ENCODE results near the gene HEXB. TPM values are rescaled to one million over a fixed set of nuclear protein-coding genes. Genes with fewer than 3 reads are reported as not detected.

HEXB gene
- total and polyA plus RNA-seq, 2 of the 13 experiments (the other 11 are each of a cell fraction or from before 2014, with no cell fraction given) = 100 to 104 TPM

DNA sequence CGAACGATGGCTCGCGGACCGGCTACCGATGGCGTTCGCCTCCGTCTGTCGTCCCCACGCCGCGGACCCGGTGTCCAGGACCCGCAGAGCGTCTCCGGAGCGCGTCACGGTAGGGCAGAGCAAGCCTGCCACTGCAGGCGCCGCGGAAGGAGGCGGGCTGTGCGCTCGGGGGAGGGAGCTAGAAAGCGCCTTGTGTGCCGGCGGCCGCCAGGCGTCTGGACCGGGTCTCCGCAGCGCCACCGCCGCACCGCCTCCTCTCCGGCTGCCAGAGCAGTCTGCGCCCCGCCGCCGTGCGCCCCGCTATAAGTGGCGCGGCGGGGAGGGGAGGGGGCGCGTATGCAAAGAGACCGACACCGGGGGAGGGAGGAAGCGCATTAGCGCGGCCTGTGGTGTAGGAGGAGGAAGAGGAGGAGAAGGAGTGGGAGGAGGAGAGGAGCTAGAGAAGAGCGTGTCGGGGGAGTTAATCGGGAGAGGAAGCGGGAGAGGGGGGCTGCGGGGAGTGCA, 44.5 kb upstream of the HEXB start, which contains the start of gene ENC1 (continued):
- TF ChIP-seq EP300 (IDR thresholded peaks at IDR 0.05; ENCODE audit: low read depth in 2 of 2, low read length in 2 of 2) (peak in 1 of 2 experiments; percentile 60; a peak in 2 of 4 replicates), EP300 (CRISPR knock-in tag; IDR thresholded peaks at IDR 0.05; ENCODE audit: borderline replicate concordance) (peak; percentile 73; the same call in 1 of the 2 replicates), HMGA1 (CRISPR knock-in tag; conservative IDR thresholded peaks at IDR 0.05) (no peak), JUNB (CRISPR knock-in tag; IDR thresholded peaks at IDR 0.05; ENCODE audit: borderline replicate concordance) (peak; percentile 44; the same call in 1 of the 2 replicates), ZNF569 (CRISPR knock-in tag; IDR thresholded peaks at IDR 0.05; ENCODE audit: borderline replicate concordance) (no peak), MAZ (IDR thresholded peaks at IDR 0.05; ENCODE audit: borderline replicate concordance, low read depth, low read length) (peak; percentile 90), MAZ (CRISPR knock-in tag; IDR thresholded peaks at IDR 0.05; ENCODE audit: low read depth) (peak; percentile 100), ZNF484 (CRISPR knock-in tag; IDR thresholded peaks at IDR 0.05; ENCODE audit: borderline replicate concordance, low read depth) (no peak), ZNF761 (CRISPR knock-in tag; conservative IDR thresholded peaks at IDR 0.05) (peak; percentile 70), ZNF20 (CRISPR knock-in tag; IDR thresholded peaks at IDR 0.05) (no peak; the same call in 1 of the 2 replicates), ZNF772 (CRISPR knock-in tag; IDR thresholded peaks at IDR 0.05) (peak; percentile 98), ZNF30 (CRISPR knock-in tag; IDR thresholded peaks at IDR 0.05) (no peak), HNRNPLL (IDR thresholded peaks at IDR 0.05; ENCODE audit: low read depth, low read length, poor library complexity, severe bottlenecking) (peak; percentile 90), HOXA3 (CRISPR knock-in tag; IDR thresholded peaks at IDR 0.05) (peak; percentile 27; the same call in 1 of the 2 replicates), KDM3A (CRISPR knock-in tag; IDR thresholded peaks at IDR 0.05; ENCODE audit: low read depth) (peak; percentile 82; the same call in 1 of the 2 replicates), NFIC (IDR thresholded peaks at IDR 0.05; ENCODE audit: low read length) (no peak), ZNF33B (CRISPR knock-in tag; IDR thresholded peaks at IDR 0.05) (peak; percentile 95), ZNF790 (CRISPR knock-in tag; IDR thresholded peaks at IDR 0.05; ENCODE audit: borderline replicate concordance) (peak; percentile 81; the same call in 1 of the 2 replicates), TCF12 (IDR thresholded peaks at IDR 0.05) (no peak), TCF12 (CRISPR knock-in tag; IDR thresholded peaks at IDR 0.05) (peak; percentile 76; the same call in 1 of the 2 replicates), ELF4 (CRISPR knock-in tag; IDR thresholded peaks at IDR 0.05; ENCODE audit: borderline replicate concordance) (no peak)
- TF ChIP-seq, protein P1, sequence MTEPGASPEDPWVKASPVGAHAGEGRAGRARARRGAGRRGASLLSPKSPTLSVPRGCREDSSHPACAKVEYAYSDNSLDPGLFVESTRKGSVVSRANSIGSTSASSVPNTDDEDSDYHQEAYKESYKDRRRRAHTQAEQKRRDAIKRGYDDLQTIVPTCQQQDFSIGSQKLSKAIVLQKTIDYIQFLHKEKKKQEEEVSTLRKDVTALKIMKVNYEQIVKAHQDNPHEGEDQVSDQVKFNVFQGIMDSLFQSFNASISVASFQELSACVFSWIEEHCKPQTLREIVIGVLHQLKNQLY (CRISPR knock-in tag; IDR thresholded peaks at IDR 0.05) = 0 out of 2 replicates have a peak, but pooled peaks have one; percentile 9
- TF ChIP-seq, protein P2, sequence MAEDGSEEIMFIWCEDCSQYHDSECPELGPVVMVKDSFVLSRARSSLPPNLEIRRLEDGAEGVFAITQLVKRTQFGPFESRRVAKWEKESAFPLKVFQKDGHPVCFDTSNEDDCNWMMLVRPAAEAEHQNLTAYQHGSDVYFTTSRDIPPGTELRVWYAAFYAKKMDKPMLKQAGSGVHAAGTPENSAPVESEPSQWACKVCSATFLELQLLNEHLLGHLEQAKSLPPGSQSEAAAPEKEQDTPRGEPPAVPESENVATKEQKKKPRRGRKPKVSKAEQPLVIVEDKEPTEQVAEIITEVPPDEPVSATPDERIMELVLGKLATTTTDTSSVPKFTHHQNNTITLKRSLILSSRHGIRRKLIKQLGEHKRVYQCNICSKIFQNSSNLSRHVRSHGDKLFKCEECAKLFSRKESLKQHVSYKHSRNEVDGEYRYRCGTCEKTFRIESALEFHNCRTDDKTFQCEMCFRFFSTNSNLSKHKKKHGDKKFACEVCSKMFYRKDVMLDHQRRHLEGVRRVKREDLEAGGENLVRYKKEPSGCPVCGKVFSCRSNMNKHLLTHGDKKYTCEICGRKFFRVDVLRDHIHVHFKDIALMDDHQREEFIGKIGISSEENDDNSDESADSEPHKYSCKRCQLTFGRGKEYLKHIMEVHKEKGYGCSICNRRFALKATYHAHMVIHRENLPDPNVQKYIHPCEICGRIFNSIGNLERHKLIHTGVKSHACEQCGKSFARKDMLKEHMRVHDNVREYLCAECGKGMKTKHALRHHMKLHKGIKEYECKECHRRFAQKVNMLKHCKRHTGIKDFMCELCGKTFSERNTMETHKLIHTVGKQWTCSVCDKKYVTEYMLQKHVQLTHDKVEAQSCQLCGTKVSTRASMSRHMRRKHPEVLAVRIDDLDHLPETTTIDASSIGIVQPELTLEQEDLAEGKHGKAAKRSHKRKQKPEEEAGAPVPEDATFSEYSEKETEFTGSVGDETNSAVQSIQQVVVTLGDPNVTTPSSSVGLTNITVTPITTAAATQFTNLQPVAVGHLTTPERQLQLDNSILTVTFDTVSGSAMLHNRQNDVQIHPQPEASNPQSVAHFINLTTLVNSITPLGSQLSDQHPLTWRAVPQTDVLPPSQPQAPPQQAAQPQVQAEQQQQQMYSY (CRISPR knock-in tag; IDR thresholded peaks at IDR 0.05) = no peak
- TF ChIP-seq, protein P3, sequence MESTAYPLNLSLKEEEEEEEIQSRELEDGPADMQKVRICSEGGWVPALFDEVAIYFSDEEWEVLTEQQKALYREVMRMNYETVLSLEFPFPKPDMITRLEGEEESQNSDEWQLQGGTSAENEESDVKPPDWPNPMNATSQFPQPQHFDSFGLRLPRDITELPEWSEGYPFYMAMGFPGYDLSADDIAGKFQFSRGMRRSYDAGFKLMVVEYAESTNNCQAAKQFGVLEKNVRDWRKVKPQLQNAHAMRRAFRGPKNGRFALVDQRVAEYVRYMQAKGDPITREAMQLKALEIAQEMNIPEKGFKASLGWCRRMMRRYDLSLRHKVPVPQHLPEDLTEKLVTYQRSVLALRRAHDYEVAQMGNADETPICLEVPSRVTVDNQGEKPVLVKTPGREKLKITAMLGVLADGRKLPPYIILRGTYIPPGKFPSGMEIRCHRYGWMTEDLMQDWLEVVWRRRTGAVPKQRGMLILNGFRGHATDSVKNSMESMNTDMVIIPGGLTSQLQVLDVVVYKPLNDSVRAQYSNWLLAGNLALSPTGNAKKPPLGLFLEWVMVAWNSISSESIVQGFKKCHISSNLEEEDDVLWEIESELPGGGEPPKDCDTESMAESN (CRISPR knock-in tag; conservative IDR thresholded peaks at IDR 0.05) = peak; percentile 92

Data from HepG2 (cell line).